CD4-positive, alpha-beta T cell treated with Interleukin-2 at 100 ng/mL for 4 hours (primary cell): ENCODE measurements around the gene COX6B1.
A peak's percentile ranks its signal among the peaks of the same experiment; 100 is the strongest.
"Not testable (repeated sequence)": the region's sequence is repeated elsewhere in the genome, so short reads cannot be mapped to it uniquely, and the experiment has no call there.

Experiments
- DNase-seq: peaks from one replicate; pipeline ENCODE4 v3.0.0-alpha.2; 2020; ENCODE audit warnings: low spot score

COX6B1 gene

GRCh38 chr19:35665604-35666003 lies 17.5 kb downstream of the COX6B1 start:
- DNase-seq = no peak

GRCh38 chr19:35666251-35666913 lies 18.3 kb downstream of the COX6B1 start, which contains the start of gene UPK1A:
TSS of gene UPK1A (plus strand) at chr19:35666517. CDS start at chr19:35666813, 296 bp downstream.
- no peak for DNase-seq

- no peak for DNase-seq
These were observed 21.4 kb downstream of the COX6B1 start for GRCh38 chr19:35669566-35669965.

- DNase-seq = no peak
These were observed 21.9 kb downstream of the COX6B1 start for GRCh38 chr19:35669974-35670373.

GRCh38 chr19:35670686-35671085 lies 22.6 kb downstream of the COX6B1 start:
- DNase-seq = no peak

GRCh38 chr19:35671818-35672217 lies 23.7 kb downstream of the COX6B1 start:
- DNase-seq = no peak

GRCh38 chr19:35673121-35673804 lies 25.1 kb downstream of the COX6B1 start:
- DNase-seq = peak; percentile 43

GRCh38 chr19:35675589-35676140 lies 27.5 kb downstream of the COX6B1 start:
- DNase-seq = no peak

GRCh38 chr19:35689836-35690235 lies 41.7 kb downstream of the COX6B1 start:
- DNase-seq = no peak

GRCh38 chr19:35691106-35691505 lies 43.0 kb downstream of the COX6B1 start:
- DNase-seq = not testable (repeated sequence)

- DNase-seq = no peak
These were observed 43.9 kb downstream of the COX6B1 start for GRCh38 chr19:35692010-35692409.

- DNase-seq = no peak
These were observed 45.3 kb downstream of the COX6B1 start for GRCh38 chr19:35693422-35693821.

GRCh38 chr19:35693835-35694599 lies 45.9 kb downstream of the COX6B1 start:
- peak; percentile 95 for DNase-seq

GRCh38 chr19:35695895-35696422 lies 47.8 kb downstream of the COX6B1 start:
- no peak for DNase-seq

- DNase-seq = no peak
These were observed 48.7 kb downstream of the COX6B1 start for GRCh38 chr19:35696835-35697234.

GRCh38 chr19:35702223-35703012 lies 54.3 kb downstream of the COX6B1 start:
- peak; percentile 96 for DNase-seq

GRCh38 chr19:35703343-35703742 lies 55.2 kb downstream of the COX6B1 start:
- no peak for DNase-seq

- no peak for DNase-seq
These were observed 56.1 kb downstream of the COX6B1 start, which contains the start of gene ZBTB32 for GRCh38 chr19:35704218-35704617. TSS of gene ZBTB32 (plus strand) at chr19:35704558. CDS start at chr19:35714627, 10,069 bp downstream.
